ENCODE measurements around the gene KLK15.

Gene KLK15

DNA sequence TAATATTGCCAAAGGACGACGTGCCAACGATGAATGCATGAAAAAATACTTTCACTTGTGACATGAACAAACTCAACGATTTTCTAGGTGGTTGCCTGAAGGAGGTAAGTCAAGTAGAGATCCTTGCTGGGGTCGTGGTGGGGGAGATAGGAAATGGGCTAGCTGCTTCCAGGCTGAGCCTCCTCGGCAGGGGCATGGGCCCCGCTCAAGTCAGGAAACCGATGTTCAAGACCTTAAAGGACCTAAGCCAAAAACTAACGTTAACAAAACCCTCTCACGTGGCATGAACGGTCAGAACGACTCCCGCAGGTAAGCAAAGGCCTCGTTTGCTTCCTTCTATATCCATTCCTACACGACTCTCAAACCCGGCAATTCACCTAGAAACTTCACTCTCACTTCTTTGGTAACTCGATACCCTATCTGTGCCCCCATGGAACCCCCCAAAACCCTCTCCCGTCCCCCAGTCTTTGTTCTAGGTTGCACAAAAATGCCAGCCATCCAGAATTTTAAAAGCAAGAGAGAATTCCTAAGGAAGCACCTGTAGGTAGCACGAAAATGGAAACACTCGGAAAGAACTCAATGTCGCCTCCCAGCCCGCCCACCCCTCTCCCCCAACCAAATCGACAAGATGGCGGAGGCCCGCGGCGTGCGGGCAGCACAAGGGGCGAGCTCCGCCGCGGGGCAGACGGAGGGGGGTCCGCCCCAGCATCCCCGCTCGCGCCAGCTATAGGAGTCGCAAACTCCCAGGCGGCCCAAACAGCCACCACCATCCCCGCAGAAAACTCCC is 29.5 kb downstream of the KLK15 start:
- H3K27me3 Mint-ChIP-seq, result no peaks in the 10 kb centered on the region
- peaks cover 11% of the 10 kb centered on the region for H3K36me3 Mint-ChIP-seq
- DNase-seq (ENCODE audit: low spot score in 2 of 2), result no peak
- H3K9me3 Mint-ChIP-seq, result no peaks in the 10 kb centered on the region
- H3K4me1 Mint-ChIP-seq, result peaks cover 28% of the 10 kb centered on the region
- H3K4me3 Mint-ChIP-seq, result peak overlapping the region; percentile 97
- ATAC-seq (ENCODE audit: low read depth), result peak; percentile 1
- peak overlapping the region; percentile 100 for H3K27ac Mint-ChIP-seq

DNA sequence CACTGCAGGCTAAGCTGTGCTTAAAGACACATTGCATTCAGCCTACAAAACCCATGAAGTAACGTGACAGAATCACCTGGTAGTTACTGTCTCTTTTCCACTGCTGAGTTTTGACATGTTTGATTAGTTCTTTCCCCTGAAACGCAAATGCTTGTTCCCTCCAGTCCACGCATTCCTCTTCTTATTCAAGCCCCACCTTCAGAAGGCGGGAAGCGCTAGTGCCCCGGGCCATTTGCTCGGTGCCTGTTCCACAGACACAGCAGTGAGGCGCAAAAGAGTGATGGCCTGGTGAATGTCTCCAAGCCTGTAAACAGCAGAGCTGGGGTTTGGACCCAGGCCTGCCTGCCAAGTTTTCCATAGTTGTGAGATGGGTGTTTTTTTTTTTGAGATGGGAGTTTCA is 32.3 kb downstream of the KLK15 start:
- Mint-ChIP-seq H3K4me3 (peak overlapping the region; percentile 15), H3K36me3 (peaks cover 13% of the 10 kb centered on the region)

DNA sequence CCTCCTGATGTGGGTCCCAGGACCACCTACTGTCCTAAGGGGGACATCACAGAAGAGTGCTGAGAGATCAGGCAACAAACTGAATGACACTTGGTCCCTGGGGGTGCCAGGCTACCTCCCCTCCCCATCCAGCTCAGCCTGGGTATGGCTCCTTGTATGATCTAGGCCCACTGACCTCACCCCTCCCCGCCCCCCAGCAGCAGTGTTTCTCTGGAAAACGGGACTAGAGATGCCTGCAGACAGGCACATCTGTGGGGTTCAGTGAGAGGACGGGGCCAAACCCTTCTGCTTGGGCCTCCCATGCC is 33.9 kb downstream of the KLK15 start:
- H3K4me3 Mint-ChIP-seq, result no peak overlapping the region
- H3K36me3 Mint-ChIP-seq, result peaks cover 13% of the 10 kb centered on the region
- no peak overlapping the region for H3K27ac Mint-ChIP-seq
- no peak for ATAC-seq (ENCODE audit: low read depth)
- no peaks in the 10 kb centered on the region for H3K9me3 Mint-ChIP-seq
- peaks cover 24% of the 10 kb centered on the region for H3K4me1 Mint-ChIP-seq
- DNase-seq (ENCODE audit: low spot score in 2 of 2), result no peak
- H3K27me3 Mint-ChIP-seq, result no peaks in the 10 kb centered on the region

More for the DNA sequence above, 32.3 kb downstream of the KLK15 start:
- Mint-ChIP-seq H3K9me3 (no peaks in the 10 kb centered on the region), H3K27me3 (no peaks in the 10 kb centered on the region), H3K4me1 (peaks cover 27% of the 10 kb centered on the region), H3K27ac (peak overlapping the region; percentile 9)
- ATAC-seq (ENCODE audit: low read depth), result no peak
- DNase-seq (ENCODE audit: low spot score in 2 of 2), result no peak

GRCh38 chr19:50798659-50799546 is 34.5 kb downstream of the KLK15 start:
- peaks cover 13% of the 10 kb centered on the region for H3K36me3 Mint-ChIP-seq
- no peak overlapping the region for H3K27ac Mint-ChIP-seq
- DNase-seq (ENCODE audit: low spot score in 2 of 2), result no peak
- ATAC-seq (ENCODE audit: low read depth), result no peak
- H3K4me3 Mint-ChIP-seq, result no peak overlapping the region
- no peaks in the 10 kb centered on the region for H3K9me3 Mint-ChIP-seq
- peaks cover 24% of the 10 kb centered on the region for H3K4me1 Mint-ChIP-seq
- no peaks in the 10 kb centered on the region for H3K27me3 Mint-ChIP-seq

- Mint-ChIP-seq H3K27ac (no peak overlapping the region), H3K27me3 (no peaks in the 10 kb centered on the region), H3K9me3 (no peaks in the 10 kb centered on the region), H3K4me1 (peaks cover 16% of the 10 kb centered on the region), H3K36me3 (peaks cover 13% of the 10 kb centered on the region), H3K4me3 (no peak overlapping the region)
- no peak for DNase-seq (ENCODE audit: low spot score in 2 of 2)
- ATAC-seq (ENCODE audit: low read depth), result no peak
Observed at GRCh38 chr19:50797781-50798658, 35.4 kb downstream of the KLK15 start.

DNA sequence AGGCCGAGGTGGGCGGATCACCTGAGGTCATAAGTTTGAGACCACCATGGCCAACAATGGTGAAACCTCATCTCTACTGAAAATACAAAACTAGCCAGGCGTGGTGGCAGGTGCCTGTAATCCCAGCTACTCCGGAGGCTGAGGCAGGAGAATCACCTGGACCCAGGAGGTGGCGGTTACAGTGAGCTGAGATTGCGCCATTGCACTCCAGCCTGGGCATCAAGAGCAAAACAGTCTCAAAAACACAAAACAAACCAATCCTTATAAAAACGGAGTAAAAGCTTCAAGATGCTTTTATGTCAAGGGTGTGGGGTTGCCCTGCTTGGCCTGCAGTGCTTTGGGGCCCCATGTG is 36.0 kb downstream of the KLK15 start:
- Mint-ChIP-seq H3K4me3 (no peak overlapping the region), H3K9me3 (no peaks in the 10 kb centered on the region), H3K36me3 (peaks cover 13% of the 10 kb centered on the region), H3K4me1 (peaks cover 12% of the 10 kb centered on the region), H3K27ac (no peak overlapping the region), H3K27me3 (no peaks in the 10 kb centered on the region)
- DNase-seq (ENCODE audit: low spot score in 2 of 2) (no peak), ATAC-seq (ENCODE audit: low read depth) (no peak)

GRCh38 chr19:50796634-50797428 is 36.5 kb downstream of the KLK15 start:
- Mint-ChIP-seq H3K4me3 (no peak overlapping the region), H3K27ac (no peak overlapping the region), H3K4me1 (peaks cover 9% of the 10 kb centered on the region), H3K27me3 (no peaks in the 10 kb centered on the region), H3K36me3 (peaks cover 11% of the 10 kb centered on the region), H3K9me3 (no peaks in the 10 kb centered on the region)
- DNase-seq (ENCODE audit: low spot score in 2 of 2), result no peak
- ATAC-seq (ENCODE audit: low read depth), result no peak

DNA sequence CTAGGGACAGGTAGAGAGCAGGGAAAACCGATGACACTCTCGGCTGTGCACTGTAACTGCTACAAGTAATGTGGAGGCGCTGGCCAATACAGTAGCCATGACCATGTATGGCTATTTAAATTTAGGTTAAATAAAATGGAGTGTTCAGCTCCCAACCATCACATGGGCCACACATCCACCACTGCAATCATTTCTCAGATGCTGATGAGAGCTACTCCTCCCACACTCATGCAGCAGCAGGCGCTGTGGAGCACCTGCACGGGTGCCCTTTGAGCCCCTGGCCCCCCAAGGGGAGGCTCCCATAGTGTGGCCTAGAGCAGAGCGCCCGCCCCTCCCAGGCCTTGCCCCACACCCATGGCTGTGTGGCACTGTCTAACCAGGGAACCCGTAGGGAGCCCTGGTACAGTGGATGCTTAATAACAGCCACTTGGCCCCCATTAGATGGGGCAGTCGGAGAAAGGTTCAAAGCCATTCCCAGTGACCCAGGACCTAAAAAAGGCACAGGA is 37.2 kb downstream of the KLK15 start:
- no peak overlapping the region for H3K27ac Mint-ChIP-seq
- peaks cover 9% of the 10 kb centered on the region for H3K4me1 Mint-ChIP-seq
- no peaks in the 10 kb centered on the region for H3K9me3 Mint-ChIP-seq
- ATAC-seq (ENCODE audit: low read depth), result no peak
- H3K36me3 Mint-ChIP-seq, result peaks cover 10% of the 10 kb centered on the region
- no peak for DNase-seq (ENCODE audit: low spot score in 2 of 2)
- peaks cover 1% of the 10 kb centered on the region for H3K27me3 Mint-ChIP-seq
- no peak overlapping the region for H3K4me3 Mint-ChIP-seq

- peaks cover 11% of the 10 kb centered on the region for H3K4me1 Mint-ChIP-seq
Observed at GRCh38 chr19:50795664-50796073, 37.7 kb downstream of the KLK15 start.

GRCh38 chr19:50794876-50795663 is 38.3 kb downstream of the KLK15 start:
- Mint-ChIP-seq H3K36me3 (peaks cover 3% of the 10 kb centered on the region), H3K27ac (no peak overlapping the region), H3K4me1 (peaks cover 9% of the 10 kb centered on the region), H3K27me3 (peaks cover 5% of the 10 kb centered on the region), H3K9me3 (no peaks in the 10 kb centered on the region), H3K4me3 (no peak overlapping the region)
- no peak for DNase-seq (ENCODE audit: low spot score in 2 of 2)
- no peak for ATAC-seq (ENCODE audit: low read depth)

More at GRCh38 chr19:50795664-50796073, 37.7 kb downstream of the KLK15 start:
- H3K27ac Mint-ChIP-seq, result no peak overlapping the region
- no peak overlapping the region for H3K4me3 Mint-ChIP-seq
- H3K27me3 Mint-ChIP-seq, result peaks cover 5% of the 10 kb centered on the region
- DNase-seq (ENCODE audit: low spot score in 2 of 2) (no peak), ATAC-seq (ENCODE audit: low read depth) (no peak)
- H3K36me3 Mint-ChIP-seq, result peaks cover 6% of the 10 kb centered on the region
- H3K9me3 Mint-ChIP-seq, result no peaks in the 10 kb centered on the region

DNA sequence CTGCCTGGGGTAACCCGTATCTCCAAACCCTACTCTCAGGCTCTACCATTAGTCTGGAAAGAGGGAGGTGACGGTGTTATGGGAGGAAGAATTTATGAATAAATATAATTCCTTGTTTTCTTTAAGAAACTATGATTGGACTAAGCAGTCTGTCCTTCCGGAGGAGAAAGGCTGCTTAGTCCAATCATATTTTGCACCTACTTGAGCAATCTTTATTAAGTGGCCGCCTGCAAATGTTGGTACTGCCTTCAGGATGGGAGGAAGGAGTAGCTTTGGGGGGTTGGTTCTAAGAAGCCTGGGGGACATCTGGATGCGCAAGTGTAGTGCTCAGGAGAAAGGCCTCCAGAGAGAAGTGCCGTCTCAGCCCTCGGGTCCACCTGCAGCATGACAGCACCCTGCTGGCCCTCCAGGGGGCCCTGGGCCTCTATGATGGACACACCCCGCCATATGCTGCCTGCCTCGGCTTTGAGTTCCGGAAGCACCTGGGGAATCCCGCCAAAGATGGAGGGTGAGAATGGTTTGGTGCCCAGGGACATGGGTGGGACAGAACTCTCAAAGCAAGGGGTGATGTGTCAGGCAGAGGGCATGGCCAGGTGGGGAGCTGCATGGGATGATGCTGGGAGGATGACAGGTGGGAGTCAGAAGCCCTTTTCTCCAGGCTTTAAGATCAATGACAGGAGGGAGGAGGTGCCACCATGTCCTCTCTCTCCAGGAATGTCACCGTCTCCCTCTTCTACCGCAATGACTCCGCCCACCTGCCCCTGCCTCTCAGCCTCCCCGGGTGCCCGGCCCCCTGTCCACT is 39.1 kb downstream of the KLK15 start:
- peak overlapping the region; percentile 6 for H3K4me3 Mint-ChIP-seq
- peaks cover 3% of the 10 kb centered on the region for H3K36me3 Mint-ChIP-seq
- H3K9me3 Mint-ChIP-seq, result no peaks in the 10 kb centered on the region
- DNase-seq (ENCODE audit: low spot score in 2 of 2) (no peak), ATAC-seq (ENCODE audit: low read depth) (peak; percentile 77)
- H3K27ac Mint-ChIP-seq, result peak overlapping the region; percentile 25
- peaks cover 5% of the 10 kb centered on the region for H3K27me3 Mint-ChIP-seq
- peaks cover 8% of the 10 kb centered on the region for H3K4me1 Mint-ChIP-seq

DNA sequence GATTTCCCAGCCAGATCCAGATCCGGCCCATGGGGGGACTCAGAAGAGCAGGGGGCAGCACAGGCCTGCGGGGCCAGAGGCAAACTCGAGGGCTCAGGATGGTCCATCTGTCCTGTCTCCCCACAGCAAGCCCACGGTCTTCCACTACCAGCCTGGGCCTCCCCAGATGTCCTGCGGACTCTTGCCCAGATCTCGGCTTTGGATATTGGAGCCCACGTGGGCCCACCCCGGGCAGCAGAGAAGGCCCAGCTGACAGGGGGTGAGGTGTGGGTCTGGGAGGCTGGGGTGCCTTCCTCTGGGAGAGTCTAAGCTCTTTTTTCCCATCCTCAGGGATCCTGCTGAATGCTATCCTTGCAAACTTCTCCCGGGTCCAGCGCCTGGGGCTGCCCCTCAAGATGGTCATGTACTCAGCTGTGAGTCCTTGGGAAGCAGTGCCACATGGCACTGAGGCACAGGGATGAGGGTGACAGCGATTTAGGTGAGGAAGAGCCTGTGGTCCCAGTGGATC is 39.8 kb downstream of the KLK15 start:
- DNase-seq (ENCODE audit: low spot score in 2 of 2), result no peak
- Mint-ChIP-seq H3K27me3 (peaks cover 5% of the 10 kb centered on the region), H3K27ac (no peak overlapping the region), H3K4me1 (peaks cover 8% of the 10 kb centered on the region), H3K4me3 (no peak overlapping the region), H3K36me3 (peaks cover 3% of the 10 kb centered on the region), H3K9me3 (no peaks in the 10 kb centered on the region)
- no peak for ATAC-seq (ENCODE audit: low read depth)

Data from memory B cell (primary cell).